GM18870 (cell line): ENCODE data around the gene TSPEAR.

Source experiments
- ATAC-seq: cut with Tn5 transposase; IDR thresholded peaks from one replicate; pipeline ENCODE4 v1.9.1; 2021; ENCODE audit warnings: moderate library complexity; ENCODE audit not compliant: unreplicated experiment

Gene TSPEAR

DNA sequence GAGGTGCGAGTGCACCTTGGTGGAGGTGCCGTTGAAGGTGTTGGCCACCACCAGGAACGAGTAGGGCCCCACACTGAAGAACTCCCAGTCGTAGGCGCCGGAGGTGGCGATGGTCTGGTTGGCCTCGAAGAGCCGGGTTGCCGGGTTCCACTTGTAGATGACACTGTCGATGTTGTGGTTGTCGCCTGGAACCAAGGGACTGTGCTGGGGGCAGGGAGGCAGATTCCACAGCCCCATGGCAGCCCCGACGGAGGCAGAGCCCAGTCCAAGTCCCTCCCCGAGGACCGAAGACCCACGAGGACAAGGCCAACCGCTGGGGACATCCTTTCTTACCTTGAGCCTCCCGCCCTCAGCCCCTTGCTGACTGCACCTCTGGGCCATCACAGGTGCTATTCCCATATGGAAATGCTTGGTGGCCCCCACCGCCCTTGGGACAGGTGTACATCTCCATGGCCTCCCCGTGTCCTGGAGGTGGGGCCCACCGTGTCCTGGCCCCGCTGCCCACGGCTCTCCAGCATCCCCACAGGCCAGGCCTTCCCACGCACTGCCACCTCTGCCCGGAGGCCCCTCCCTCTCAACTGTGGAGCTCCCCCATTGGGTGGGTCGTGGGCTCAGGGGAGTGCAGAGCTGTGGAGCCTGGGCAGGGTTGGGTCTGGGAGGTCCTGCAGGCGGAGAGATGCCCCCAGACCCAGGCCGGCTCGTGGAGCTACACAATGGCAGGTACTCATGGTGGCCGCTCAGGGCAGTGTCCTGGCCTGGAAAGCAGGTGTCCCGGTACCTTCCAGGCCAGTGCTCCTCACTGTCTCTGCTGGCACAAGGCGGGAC is 189.2 kb downstream of the TSPEAR start:
- no peak for ATAC-seq

DNA sequence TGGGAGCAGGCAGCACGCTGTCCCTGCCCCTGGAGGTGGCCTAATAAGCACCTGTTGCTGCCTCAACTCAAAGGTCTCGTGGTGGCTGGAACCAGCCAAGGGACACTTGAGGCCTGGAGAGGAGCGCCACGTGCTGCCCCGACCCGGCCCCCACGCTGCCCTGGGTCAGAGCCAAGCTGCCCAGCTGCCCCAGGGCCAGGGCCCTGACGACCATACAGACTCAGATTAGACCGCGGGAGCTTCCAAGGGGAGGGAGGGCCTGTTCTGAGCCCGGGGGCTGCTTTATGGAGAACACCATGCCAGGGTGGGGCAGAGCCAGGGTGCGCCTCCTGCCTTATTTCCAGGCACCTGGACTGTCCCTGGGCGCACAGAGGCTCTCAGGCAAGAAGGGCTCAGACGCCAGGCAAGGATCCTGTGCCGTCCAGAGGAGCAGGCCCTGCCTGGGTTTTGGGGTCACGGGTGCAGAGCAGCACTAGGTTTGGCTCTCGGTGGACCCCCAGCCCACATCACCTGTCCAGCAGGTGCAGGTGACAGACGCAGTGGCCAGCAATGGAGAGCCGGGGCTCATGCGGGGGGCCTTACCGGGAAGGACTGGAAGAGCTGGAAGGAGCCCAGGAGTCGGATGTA is 190.0 kb downstream of the TSPEAR start:
- ATAC-seq: no peak

DNA sequence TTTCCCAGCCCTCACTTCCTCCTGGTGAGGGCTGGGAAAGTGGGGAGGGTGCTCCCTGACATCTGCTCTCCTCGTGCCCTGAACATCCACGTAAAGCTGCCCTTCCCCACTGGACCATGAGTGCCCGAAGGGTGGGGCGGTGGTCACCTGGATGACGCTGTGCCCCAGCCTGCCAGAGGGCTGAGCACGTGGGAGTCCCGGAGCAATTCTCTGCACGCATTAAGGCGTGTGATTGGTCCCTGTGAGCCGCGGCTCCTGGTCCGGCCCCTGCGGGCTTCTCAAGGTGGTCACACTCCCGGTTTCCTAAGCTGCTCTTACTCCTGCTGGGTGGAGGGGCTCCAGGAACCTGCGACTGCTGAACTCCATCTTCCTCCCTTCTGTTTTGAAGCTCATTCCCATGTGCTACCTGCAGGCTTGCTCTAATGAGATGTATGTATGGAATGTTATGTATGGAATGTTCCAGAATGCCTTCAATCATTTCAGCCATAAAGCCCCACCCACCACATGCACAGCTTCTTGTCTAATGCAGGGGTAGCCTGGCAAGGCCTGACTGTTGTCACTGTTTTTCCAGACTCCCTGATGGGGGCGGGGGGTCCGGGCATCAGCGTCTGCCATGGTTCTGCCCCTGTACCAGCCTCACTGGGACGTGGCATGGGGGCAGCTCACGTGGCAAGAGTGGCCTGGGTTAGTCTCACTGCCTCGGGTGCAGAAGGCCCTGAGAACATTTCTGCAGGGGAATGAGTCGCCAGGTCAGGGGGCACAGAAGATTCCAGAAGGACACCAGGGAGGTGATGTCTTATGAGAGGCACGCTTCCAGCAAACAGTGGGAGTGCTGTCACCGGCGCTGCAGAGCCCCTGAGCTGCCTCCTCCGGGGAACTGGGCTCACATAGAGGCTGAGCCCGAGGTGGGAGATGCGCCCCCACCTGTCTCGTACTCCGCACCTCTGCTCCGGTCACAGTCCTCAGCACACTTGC is 190.8 kb downstream of the TSPEAR start:
- no peak for ATAC-seq

DNA sequence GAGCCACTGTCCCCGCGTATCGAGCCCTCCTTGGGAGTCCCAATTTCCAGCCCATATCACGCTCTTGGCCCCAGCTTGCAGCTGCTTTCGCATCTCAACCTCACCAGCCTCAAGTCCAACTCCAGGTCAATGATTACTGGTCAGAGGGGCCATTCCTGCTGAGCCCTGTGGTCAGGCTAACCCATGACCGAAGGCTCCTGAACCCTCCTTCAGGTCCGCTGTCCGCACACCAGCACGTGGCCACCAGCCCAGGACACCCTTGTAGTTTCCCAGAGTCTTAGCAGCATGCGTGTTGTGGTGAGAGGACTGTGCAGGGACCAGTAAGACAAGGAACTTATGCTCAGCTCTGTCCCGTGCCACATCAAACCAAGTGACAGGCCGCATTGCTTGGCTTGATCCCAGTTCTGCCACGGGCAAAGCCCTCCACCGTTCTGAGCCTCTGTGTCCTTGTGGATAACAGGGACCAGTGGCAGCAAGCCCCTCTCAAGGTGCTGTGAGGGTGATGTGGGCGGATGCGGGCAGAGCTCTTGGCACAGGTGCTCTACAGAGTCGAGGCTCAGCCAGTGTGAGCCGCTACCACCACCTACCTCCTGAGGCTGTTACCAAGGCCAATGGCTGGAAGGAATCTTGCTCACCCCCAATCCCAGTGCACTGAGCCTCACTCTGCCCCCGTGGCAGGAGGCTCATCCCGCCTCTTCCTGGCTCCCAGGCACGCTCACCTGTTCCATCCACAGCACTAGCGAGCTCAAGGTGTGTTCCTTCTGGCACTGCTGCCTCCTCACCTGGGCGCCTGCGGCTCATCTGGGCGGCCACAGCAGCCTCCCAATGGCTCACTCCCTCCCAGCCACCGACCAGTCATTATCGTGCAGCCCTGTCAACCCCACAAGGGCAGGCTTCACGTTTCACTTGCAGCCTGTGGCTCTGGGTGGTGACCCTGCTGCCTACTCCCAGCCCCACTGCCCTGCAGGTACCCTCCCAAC is 191.7 kb downstream of the TSPEAR start:
- no peak for ATAC-seq

DNA sequence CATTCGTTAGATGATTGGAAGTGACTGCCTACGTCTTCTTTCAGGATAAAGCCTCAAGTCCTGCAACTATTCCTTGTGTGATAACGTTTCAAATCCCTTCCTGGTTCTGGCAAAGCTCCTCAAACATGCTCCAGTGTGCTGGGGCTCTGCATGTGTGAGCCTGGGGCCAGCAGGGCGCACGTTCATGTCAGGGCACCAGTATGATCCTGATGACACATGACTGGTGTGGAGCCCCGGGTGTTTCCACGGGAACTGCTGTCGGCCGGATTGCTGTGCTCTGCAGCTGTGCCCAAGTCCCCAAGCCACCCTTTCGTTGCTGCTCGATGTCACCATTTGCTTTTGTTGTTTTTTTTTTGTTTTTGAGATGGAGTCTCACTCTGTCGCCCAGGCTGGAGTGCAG is 192.7 kb downstream of the TSPEAR start:
- no peak for ATAC-seq

DNA sequence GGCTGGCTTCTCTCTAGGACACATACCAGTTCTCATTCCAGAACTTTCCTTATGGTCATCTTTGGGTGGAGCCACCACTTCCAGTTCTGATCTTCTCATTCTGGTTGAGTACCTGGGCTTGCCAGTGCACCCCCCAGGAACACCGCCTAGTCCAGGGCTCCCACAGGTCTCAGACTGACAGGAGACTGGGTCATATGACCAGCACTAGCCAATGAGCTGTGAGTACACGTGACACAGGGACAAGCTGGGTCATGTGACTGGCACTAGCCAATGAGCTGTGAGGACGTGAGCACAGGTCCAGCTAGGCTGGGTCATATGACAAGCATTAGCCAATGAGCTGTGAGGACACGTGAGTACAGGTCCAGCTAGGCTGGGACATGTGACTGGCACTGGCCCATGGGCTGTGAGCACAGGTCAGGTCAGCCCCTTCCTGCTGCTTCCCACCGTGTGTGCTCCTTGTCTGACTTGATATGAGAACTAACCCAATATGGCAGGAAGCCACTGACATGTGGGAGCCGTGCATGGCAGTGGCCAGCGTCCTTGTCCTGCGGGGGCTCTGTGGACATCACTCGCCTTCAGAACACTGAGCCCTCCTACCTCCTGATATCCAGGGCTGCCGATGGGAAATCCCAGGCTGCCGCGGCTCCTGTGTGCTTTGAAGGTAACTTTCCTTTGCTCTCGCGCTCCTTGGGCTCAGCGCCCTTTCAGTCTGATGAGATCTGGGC is 194.0 kb downstream of the TSPEAR start:
- no peak for ATAC-seq

DNA sequence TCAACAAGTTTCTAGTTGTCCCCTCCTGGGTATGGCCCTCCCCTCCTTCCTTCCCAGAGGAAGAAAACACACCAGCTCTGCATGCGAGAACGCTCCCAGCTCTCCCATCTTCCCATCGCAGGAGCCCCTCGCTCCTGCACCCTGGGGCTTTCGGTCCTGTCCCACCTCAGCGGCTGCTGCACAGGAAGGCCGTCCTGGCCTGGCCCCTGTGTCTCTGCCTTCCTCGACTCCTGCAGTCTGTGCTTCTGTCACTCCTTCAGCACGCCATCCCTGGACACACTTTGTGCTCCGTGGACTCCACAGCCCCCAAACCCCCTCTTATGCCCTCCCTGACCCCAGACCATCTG is 194.6 kb downstream of the TSPEAR start:
- ATAC-seq: no peak

DNA sequence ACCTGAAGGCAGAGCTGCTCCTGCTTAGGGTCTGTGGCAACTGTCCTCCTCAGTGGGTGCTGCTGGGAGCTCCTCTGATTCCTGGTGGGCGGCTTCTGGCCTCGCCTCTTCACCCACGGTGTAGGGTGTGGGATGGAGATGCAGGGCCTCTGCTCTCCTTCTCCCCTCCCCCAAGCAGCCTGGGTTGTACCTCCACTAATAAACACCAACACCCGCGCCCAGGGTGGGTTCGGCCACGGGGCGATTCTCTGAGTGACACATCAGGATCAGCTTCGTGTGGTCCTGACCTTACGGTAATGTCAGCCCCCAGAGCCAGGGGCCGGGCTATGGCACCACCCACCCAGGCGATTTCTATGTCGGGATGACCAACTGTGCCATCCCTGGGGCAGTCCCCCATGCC is 195.0 kb downstream of the TSPEAR start:
- ATAC-seq: no peak

DNA sequence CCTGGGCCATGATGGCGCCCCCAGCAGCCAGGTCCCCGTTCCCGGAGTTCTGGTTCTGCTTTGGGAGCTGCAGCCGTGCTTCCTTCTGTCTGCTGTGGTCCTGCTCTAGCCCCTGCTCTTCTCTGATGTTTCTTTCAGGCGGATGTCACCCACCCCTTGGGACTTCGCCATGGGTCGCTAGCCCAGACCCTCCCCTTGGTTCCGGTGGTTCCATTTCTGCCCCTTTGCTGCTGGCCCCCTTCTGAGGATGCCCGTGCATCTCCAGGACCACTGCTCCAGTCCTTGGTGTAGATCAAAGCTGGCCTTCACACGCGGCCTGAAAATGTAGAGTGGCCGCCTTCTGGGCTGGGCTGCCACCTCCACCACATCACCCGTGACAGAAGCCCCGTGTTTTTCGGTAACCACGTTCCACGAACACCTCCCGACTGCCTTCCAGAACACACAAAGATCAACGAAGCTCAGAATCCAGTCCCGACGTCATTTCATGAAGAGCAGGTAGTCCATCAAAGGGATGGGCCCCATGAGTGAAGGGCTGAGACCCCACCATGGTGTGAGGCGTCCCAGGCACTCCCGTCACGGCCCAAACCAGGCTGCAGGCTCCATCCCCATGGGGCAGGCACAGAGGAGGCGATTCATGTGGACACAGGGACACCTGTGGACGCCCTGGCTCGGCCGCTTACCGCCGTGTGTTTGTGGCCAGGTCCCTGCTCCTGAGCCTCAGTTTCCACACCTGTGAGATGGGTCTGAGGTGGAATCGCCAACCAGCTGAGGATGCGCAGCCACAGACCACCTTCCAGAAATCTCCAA is 195.8 kb downstream of the TSPEAR start:
- no peak for ATAC-seq

DNA sequence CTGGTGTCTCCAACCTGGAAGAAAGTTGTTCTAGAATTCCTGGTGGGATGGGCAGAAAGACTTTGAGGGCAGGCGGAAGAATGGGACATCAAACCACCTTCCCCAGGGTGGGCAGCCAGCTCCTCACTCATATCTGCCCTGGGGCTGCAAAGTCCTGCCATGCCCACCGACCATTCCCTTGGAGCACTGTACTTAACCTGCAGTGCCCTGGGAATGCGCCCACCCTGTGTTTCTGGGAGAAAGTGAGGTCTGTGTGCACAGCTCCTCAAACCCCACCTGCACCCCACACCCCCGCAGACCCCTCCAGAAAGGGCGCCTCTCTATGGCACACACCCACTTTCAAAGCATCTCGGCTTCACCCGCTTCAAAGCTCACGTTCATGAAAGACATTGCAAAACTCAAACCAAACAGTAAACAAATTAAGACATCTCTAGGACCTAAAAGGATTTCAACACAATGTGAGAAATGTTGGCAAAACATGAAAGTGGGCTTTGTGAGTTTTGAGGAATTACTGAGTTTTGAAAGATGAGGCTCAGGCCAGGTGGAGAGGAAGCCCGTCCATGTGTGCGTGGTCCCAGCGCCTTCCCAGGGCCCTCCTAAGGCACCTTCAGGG is 196.5 kb downstream of the TSPEAR start:
- ATAC-seq: no peak

DNA sequence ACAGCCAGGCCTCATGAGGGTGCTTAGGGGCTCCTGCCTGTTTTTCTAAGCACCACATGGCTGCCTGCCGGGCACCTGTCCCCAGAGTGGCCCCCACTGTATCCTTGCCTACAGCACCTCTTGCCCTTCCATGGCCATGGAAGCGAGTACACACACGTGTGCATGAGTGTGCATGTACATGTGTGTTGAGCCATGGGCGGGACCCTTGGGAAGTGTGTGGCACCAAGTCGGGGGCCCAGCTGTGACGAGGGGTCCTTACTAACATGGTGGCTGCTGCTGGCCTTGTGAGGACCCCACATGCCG is 197.2 kb downstream of the TSPEAR start:
- ATAC-seq: no peak

DNA sequence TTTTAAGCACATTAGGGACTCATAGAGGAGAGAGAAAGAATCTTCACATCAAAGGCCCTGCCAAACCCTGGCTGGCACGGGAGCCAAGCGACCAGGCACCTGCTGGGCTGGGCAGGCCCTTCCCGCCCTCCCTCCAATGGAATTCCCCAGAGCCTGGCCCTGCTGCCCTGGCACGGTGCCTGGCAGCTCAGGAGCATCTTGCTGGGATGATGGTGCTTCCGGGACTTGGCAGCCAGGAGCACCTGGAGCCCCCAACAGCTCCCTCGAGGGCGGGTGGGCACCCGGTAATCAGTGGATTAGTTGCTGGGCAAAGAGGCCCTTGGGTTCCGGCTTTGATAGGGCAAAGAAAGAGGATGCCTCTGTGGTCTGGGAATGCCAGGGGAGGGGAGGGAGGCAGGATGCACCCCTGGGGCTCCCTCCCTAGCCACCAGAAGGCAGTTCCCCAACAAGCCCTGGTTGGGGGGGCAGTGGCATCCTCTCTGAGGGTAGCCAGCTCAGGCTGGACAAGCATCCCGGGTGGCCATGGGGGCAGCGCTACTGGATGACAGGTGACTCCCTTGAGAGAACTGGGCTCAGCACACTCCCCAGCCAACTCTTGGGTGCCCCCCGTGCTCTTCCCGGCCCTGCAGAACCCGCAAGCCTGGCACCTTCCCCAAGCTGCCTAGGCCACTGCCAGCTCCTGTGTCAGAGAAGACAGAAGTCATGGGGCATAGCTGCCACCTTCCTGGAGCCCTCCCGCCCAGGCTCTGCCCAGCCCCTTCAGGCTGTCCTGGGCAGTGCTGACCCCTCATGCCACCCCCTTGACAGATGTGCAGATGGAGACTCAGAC is 197.8 kb downstream of the TSPEAR start:
- no peak for ATAC-seq

DNA sequence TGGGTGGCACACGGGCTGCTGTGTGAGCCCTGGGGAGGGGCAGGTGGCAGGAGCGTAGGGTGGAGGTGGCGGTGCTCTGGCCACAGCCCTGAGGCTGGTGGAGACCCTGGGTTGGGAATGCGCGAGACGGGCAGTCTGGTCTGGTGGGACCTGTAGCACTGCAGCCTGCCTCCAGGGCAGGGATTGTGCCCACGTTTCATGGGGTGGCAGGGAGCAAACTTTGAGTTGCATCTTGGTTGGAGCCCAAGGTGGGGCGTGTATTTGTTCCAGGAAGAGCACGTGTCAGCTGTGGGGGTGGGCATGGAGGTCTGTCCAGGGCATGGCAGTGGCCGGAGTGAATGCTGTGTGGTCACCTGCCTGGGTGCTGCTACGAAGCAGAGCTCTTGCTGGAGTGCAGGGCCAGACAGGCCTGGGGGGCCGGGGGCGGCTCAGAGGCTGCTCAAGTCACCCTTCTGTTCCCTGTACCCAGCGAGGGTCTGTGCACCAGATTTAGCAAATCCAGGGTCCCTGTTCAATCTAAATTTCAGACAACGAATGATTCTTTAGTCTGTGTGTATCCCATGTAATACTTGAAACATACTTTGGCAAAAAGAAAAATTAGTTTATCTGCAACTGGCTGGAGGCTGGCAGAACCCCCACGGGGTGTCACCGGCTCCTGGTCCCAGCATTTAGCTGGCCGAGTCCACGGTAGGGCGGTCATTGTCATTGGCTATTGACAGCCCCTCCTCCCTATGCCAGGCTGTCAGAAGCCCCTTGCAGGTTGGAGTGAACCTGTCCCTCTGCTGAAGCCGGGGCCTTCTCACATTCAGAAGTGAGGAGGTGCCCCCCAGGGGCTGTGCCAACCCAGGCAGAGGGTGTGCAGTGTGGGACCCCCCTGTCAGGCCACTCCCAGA is 198.6 kb downstream of the TSPEAR start:
- ATAC-seq: no peak

DNA sequence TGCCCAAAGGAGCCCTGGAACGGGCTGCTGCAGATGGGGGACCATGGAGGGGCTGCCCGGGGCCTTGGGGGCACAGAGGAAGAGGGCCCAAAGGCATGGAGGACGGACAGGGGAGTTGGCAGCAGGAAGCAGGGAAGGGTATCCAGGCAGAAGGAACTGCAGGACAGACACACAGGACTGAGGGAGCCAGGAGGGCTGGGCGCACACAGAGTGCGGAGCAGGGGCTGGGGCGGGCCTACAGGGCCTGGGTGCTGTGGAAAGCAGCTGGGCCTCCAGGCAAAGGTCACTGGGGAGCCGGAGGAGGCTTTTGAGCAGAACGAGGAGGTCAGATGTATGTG is 199.5 kb downstream of the TSPEAR start:
- ATAC-seq: no peak

DNA sequence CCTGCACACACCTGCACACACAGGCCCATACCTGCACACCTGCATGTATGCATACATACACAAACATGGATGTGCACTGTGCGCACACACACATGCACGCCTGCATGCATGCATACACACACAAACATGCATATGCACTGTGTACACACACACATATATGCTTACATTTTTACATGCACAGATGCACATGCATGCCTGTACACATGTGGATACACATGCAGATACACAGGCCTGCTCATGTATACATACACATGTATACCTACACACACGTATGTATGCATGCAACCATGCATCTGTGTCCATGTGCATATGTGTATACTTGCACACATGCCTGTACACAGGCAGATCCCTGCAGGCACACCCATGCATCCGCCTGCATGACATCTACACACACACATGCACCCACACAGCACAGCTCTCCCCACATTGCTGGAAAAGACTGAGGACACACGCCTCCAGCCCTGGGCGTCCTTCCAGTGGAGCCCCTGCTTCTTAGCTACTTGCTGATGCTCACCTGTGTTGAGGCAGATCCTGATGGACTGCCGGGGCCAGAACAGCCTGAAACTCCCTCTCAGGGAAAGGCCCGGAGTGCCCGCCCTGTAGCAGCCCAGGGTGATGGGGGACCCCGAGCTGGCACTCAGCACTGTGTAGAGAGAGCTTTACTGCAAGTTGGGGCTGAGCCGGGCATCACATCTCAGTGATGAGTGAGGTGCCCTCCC is 200.0 kb downstream of the TSPEAR start:
- ATAC-seq: no peak

DNA sequence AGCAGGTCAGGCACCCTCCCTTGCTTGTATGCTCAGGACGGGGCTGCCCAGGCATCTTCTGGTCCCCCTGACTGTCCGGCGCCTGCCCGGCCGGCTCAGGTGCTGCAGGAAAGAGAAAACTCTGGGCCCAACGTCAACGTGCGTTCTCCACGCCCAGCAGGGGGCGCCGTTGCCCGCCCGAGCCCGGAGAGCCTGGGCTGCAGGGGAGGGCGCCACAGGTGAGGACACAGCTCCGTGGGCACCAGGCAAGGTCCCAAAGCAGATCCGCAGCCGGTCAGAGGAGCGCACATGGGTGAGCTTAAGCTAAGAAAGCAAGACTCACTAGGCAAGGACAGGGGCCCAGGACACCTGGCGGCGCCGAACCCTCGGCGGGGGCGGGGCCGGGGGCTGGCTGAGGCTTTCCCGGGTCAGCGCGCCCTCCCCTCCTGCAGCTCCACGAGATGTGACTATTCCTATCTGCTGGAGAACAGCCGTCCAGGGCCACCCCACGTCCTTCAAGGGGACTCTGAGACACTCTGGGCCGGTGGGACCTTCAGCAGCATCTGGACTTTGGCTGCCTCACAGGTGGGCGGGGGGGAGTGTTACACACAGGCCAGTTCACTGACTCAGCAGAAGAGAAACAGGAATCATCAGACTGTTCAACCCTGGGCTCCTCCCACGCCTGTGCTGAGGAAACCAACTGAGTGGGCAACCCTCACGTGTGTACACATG is 200.7 kb downstream of the TSPEAR start:
- ATAC-seq: no peak
